Measurements from ENCODE around the gene RPL18.
A peak's percentile ranks its signal among the peaks of the same experiment; 100 is the strongest.

RPL18 gene

DNA sequence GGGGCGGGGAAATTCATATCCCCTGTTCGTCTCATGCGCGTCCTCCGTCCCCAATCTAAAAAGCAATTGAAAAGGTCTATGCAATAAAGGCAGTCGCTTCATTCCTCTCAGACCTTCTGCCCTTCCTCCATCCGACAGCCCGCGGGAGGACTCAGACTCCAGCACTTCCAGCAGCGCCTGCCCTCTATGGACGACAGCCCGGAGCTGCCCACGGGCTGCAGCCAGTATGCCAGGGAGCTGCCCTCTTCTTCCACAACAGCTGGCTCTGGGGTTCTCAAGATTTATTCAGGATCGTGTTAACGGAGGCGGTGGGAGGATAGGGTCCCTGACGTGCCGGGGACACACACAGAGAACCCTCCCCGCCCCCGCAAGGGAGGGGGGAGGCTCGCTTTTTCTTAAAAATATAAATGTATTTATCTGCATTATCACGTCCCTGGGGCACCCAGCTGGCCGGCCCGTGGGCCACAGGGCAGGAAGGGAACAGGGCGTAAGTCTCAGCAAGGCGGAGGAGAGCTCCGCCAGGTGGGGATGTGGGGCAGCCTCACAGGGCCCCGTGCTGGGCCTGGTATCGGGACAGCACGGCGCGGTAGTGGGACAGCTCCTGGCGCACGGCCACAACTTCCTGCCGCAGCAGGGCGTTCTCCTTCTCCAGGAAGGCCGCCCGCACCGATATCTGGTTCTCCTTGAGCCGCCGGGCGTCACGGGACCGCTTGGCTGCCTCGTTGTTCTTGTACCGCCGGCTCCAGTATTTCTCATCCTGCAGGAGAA lies 11.5 kb upstream of the RPL18 start:
- Histone ChIP-seq H3K27me3 (replicated peaks; ENCODE audit: control insufficient read depth, insufficient read depth, low read length, poor library complexity, severe bottlenecking) (no peaks in the 10 kb centered on the region), H3K4me1 (ENCODE audit: control insufficient read depth, insufficient read depth, low read length, poor library complexity, severe bottlenecking) (peaks cover 32% of the 10 kb centered on the region), H3K36me3 (ENCODE audit: control insufficient read depth, insufficient read depth, low read length) (peaks cover 38% of the 10 kb centered on the region), H3K27ac (ENCODE audit: insufficient read depth, low read length, poor library complexity, severe bottlenecking) (no peak overlapping the region), H3K4me3 (ENCODE audit: insufficient read depth, low read depth, low read length, poor library complexity, severe bottlenecking) (no peak overlapping the region), H3K9me3 (ENCODE audit: control insufficient read depth, low read length) (no peaks in the 10 kb centered on the region)
- DNase-seq, result no peak

GRCh38 chr19:48629599-48630295 lies 10.8 kb upstream of the RPL18 start:
- Histone ChIP-seq H3K4me1 (ENCODE audit: control insufficient read depth, insufficient read depth, low read length, poor library complexity, severe bottlenecking) (peaks cover 27% of the 10 kb centered on the region), H3K27me3 (replicated peaks; ENCODE audit: control insufficient read depth, insufficient read depth, low read length, poor library complexity, severe bottlenecking) (no peaks in the 10 kb centered on the region), H3K27ac (ENCODE audit: insufficient read depth, low read length, poor library complexity, severe bottlenecking) (no peak overlapping the region), H3K36me3 (ENCODE audit: control insufficient read depth, insufficient read depth, low read length) (peaks cover 38% of the 10 kb centered on the region), H3K4me3 (ENCODE audit: insufficient read depth, low read depth, low read length, poor library complexity, severe bottlenecking) (no peak overlapping the region), H3K9me3 (ENCODE audit: control insufficient read depth, low read length) (no peaks in the 10 kb centered on the region)
- no peak for DNase-seq

DNA sequence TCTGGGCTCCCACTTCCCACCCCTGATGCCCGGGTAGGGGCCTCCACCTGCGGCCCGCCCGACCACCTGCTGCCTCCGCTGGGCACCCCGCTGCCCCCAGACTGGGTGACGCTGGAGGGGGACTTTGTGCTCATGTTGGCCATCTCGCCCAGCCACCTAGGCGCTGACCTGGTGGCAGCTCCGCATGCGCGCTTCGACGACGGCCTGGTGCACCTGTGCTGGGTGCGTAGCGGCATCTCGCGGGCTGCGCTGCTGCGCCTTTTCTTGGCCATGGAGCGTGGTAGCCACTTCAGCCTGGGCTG lies 10.3 kb upstream of the RPL18 start:
- Histone ChIP-seq H3K36me3 (ENCODE audit: control insufficient read depth, insufficient read depth, low read length) (peaks cover 38% of the 10 kb centered on the region), H3K27ac (ENCODE audit: insufficient read depth, low read length, poor library complexity, severe bottlenecking) (no peak overlapping the region), H3K4me3 (ENCODE audit: insufficient read depth, low read depth, low read length, poor library complexity, severe bottlenecking) (no peak overlapping the region), H3K27me3 (replicated peaks; ENCODE audit: control insufficient read depth, insufficient read depth, low read length, poor library complexity, severe bottlenecking) (no peaks in the 10 kb centered on the region), H3K4me1 (ENCODE audit: control insufficient read depth, insufficient read depth, low read length, poor library complexity, severe bottlenecking) (peaks cover 26% of the 10 kb centered on the region), H3K9me3 (ENCODE audit: control insufficient read depth, low read length) (no peaks in the 10 kb centered on the region)
- DNase-seq, result no peak

GRCh38 chr19:48628486-48629296 lies 9.7 kb upstream of the RPL18 start:
- H3K9me3 ChIP-seq (ENCODE audit: control insufficient read depth, low read length), result no peaks in the 10 kb centered on the region
- peaks cover 24% of the 10 kb centered on the region for H3K4me1 ChIP-seq (ENCODE audit: control insufficient read depth, insufficient read depth, low read length, poor library complexity, severe bottlenecking)
- no peak for DNase-seq
- no peaks in the 10 kb centered on the region for H3K27me3 ChIP-seq (replicated peaks; ENCODE audit: control insufficient read depth, insufficient read depth, low read length, poor library complexity, severe bottlenecking)
- H3K4me3 ChIP-seq (ENCODE audit: insufficient read depth, low read depth, low read length, poor library complexity, severe bottlenecking), result no peak overlapping the region
- no peak overlapping the region for H3K27ac ChIP-seq (ENCODE audit: insufficient read depth, low read length, poor library complexity, severe bottlenecking)
- H3K36me3 ChIP-seq (ENCODE audit: control insufficient read depth, insufficient read depth, low read length), result peaks cover 38% of the 10 kb centered on the region

- Histone ChIP-seq H3K4me3 (ENCODE audit: insufficient read depth, low read depth, low read length, poor library complexity, severe bottlenecking) (no peak overlapping the region), H3K4me1 (ENCODE audit: control insufficient read depth, insufficient read depth, low read length, poor library complexity, severe bottlenecking) (peaks cover 24% of the 10 kb centered on the region), H3K27ac (ENCODE audit: insufficient read depth, low read length, poor library complexity, severe bottlenecking) (no peak overlapping the region), H3K27me3 (replicated peaks; ENCODE audit: control insufficient read depth, insufficient read depth, low read length, poor library complexity, severe bottlenecking) (no peaks in the 10 kb centered on the region), H3K36me3 (ENCODE audit: control insufficient read depth, insufficient read depth, low read length) (peaks cover 32% of the 10 kb centered on the region), H3K9me3 (ENCODE audit: control insufficient read depth, low read length) (no peaks in the 10 kb centered on the region)
- DNase-seq, result no peak
Observed at GRCh38 chr19:48627865-48628314, 8.9 kb upstream of the RPL18 start.

DNA sequence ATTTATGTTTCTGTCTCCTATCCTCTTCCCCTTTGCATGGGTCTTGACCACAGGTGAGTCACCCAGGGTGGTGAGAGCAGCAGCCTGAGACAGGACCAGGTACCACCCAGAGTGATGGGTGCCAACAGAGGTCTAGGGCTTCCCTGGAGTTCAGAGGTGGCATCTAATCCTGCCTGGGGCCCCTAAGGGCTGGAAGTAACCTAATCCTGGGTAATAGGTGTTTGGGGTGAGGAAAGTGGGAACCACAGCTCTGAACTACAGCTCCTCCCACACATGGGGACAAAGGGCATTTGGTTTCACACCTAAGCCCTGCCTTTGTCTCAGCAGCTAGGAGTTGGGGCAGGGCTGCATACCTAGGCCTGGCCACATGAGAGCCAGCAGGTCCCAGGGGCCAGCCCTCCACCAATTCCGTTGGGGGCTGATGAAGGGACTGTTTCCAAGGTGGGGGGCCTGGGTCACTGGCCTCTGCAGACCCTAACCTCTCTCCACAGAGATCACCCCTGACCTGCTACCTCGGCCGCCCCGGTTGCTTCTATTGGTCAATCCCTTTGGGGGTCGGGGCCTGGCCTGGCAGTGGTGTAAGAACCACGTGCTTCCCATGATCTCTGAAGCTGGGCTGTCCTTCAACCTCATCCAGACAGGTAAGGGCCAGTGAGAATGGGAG lies 8.4 kb upstream of the RPL18 start:
- Histone ChIP-seq H3K27ac (ENCODE audit: insufficient read depth, low read length, poor library complexity, severe bottlenecking) (no peak overlapping the region), H3K4me3 (ENCODE audit: insufficient read depth, low read depth, low read length, poor library complexity, severe bottlenecking) (no peak overlapping the region), H3K27me3 (replicated peaks; ENCODE audit: control insufficient read depth, insufficient read depth, low read length, poor library complexity, severe bottlenecking) (no peaks in the 10 kb centered on the region), H3K9me3 (ENCODE audit: control insufficient read depth, low read length) (no peaks in the 10 kb centered on the region), H3K36me3 (ENCODE audit: control insufficient read depth, insufficient read depth, low read length) (peaks cover 26% of the 10 kb centered on the region), H3K4me1 (ENCODE audit: control insufficient read depth, insufficient read depth, low read length, poor library complexity, severe bottlenecking) (peaks cover 24% of the 10 kb centered on the region)
- no peak for DNase-seq

GRCh38 chr19:48625891-48626327 lies 6.9 kb upstream of the RPL18 start:
- DNase-seq, result no peak
- Histone ChIP-seq H3K4me1 (ENCODE audit: control insufficient read depth, insufficient read depth, low read length, poor library complexity, severe bottlenecking) (peaks cover 24% of the 10 kb centered on the region), H3K36me3 (ENCODE audit: control insufficient read depth, insufficient read depth, low read length) (peaks cover 15% of the 10 kb centered on the region), H3K4me3 (ENCODE audit: insufficient read depth, low read depth, low read length, poor library complexity, severe bottlenecking) (no peak overlapping the region), H3K27ac (ENCODE audit: insufficient read depth, low read length, poor library complexity, severe bottlenecking) (no peak overlapping the region), H3K27me3 (replicated peaks; ENCODE audit: control insufficient read depth, insufficient read depth, low read length, poor library complexity, severe bottlenecking) (no peaks in the 10 kb centered on the region), H3K9me3 (ENCODE audit: control insufficient read depth, low read length) (no peaks in the 10 kb centered on the region)

GRCh38 chr19:48624791-48625723 lies 6.1 kb upstream of the RPL18 start:
- H3K4me3 ChIP-seq (ENCODE audit: insufficient read depth, low read depth, low read length, poor library complexity, severe bottlenecking), result no peak overlapping the region

GRCh38 chr19:48624067-48624594 lies 5.2 kb upstream of the RPL18 start:
- H3K27me3 ChIP-seq (replicated peaks; ENCODE audit: control insufficient read depth, insufficient read depth, low read length, poor library complexity, severe bottlenecking), result no peaks in the 10 kb centered on the region
- peak overlapping the region; percentile 39 for H3K4me3 ChIP-seq (ENCODE audit: insufficient read depth, low read depth, low read length, poor library complexity, severe bottlenecking)
- DNase-seq, result peak; percentile 84 to 91 (median 88)
- peak overlapping the region; percentile 58 for H3K27ac ChIP-seq (ENCODE audit: insufficient read depth, low read length, poor library complexity, severe bottlenecking)
- H3K36me3 ChIP-seq (ENCODE audit: control insufficient read depth, insufficient read depth, low read length), result no peaks in the 10 kb centered on the region
- peaks cover 22% of the 10 kb centered on the region for H3K4me1 ChIP-seq (ENCODE audit: control insufficient read depth, insufficient read depth, low read length, poor library complexity, severe bottlenecking)
- no peaks in the 10 kb centered on the region for H3K9me3 ChIP-seq (ENCODE audit: control insufficient read depth, low read length)

More at GRCh38 chr19:48624791-48625723, 6.1 kb upstream of the RPL18 start:
- H3K27me3 ChIP-seq (replicated peaks; ENCODE audit: control insufficient read depth, insufficient read depth, low read length, poor library complexity, severe bottlenecking), result no peaks in the 10 kb centered on the region
- H3K9me3 ChIP-seq (ENCODE audit: control insufficient read depth, low read length), result no peaks in the 10 kb centered on the region
- DNase-seq, result no peak
- H3K4me1 ChIP-seq (ENCODE audit: control insufficient read depth, insufficient read depth, low read length, poor library complexity, severe bottlenecking), result peaks cover 17% of the 10 kb centered on the region
- H3K36me3 ChIP-seq (ENCODE audit: control insufficient read depth, insufficient read depth, low read length), result peaks cover 7% of the 10 kb centered on the region
- peak overlapping the region; percentile 58 for H3K27ac ChIP-seq (ENCODE audit: insufficient read depth, low read length, poor library complexity, severe bottlenecking)
